Fibroblast of peridontal ligament (primary cell): ENCODE data around the gene CEP85.

ENCODE experiments used
- DNase-seq: peaks from one replicate; pipeline ENCODE4 v3.0.0-alpha.2; 2010; ENCODE audit errors: extremely low read depth

The CEP85 gene

GRCh38 chr1:26315874-26316850, 82.2 kb downstream of the CEP85 start:
- DNase-seq = no peak

DNA sequence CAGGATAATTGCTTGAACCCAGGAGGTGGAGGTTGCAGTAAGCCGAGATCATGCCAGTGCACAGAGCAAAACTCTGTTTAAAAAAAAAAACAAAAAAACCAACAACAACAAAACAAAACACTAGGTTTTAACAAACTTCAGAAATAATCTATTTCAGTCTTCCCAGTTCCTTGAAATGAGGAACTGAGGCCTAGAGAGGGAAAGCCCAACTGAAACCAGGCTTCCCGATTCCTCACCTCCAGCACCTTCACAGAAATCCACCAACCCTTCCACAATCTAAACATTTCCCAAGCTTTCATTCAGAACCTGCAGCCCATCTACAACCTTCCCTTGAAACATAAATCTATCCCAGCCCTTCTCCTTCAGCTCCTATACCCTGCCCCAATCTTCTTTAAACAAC, 83.1 kb downstream of the CEP85 start:
- DNase-seq = no peak

DNA sequence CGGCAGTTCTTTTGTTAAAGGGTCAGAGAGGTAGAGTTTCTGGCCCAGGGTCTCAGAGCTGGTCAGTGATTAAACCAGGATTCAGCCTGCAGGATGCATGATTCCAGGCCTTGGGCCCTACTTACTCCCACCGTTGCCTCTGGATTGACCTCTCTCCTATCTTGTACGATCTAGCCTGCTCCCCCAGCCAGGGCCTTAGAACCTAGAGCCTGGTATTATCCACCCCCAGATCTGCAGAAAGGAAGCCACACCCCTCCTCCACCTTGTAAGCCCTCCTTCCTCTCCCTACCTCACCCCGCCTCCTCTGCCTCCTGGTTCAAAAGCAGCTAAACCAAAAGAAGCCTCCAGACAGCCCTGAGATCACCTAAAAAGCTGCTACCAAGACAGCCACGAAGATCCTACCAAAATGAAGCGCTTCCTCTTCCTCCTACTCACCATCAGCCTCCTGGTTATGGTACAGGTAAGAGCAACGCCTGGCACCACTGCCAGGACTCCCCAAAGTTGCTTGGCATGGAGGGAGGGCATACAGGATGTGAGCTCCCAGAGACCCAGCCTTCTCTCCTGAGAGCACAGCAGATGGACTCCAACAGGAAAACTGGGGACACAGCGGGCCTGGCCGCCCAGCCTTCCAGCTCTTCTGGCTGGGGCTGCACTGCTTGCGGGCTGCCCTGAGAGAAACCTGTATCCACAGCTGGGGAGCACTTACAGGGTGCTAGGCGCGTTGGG, 83.8 kb downstream of the CEP85 start, which contains the start of gene CD52:
Gene CD52 (plus strand): TSS at position 347 of the 726 bp plus-strand sequence. CDS start 60 bp downstream, at position 407.
- no peak for DNase-seq

DNA sequence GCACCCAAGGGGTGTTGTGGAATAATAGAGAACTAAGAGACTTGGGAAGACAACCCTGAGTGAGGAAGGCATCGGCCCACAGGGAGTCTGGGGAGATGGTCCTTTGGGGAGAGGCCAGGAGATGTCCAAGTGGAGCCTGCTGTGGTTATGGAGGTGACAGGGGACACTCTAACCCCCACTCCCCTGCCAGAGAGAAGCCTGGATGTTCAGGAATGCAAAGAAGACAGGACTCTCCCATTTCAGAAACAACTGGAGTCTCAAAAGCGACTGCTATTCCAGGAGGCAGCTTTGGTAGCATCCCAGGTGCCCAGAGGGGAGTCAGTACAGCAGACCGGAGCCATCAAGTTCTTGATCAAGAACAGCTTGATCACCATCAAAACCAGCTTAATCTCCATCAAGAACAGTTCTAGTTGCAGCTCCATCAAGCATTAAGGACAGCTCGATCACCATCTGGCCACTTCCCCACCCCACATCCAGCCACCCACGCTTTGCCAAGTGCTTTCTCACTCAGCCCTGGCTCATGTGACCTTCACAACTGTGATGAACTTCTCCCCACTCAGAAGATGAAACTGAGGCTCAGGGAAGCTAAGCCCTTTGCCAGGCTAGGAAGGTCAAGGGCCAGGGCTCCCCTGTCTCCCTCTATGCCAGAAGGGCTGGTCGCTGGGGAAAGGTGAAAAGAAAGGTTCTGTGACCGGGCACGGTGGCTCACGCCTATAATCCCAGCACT, 84.5 kb downstream of the CEP85 start:
- DNase-seq = no peak

DNA sequence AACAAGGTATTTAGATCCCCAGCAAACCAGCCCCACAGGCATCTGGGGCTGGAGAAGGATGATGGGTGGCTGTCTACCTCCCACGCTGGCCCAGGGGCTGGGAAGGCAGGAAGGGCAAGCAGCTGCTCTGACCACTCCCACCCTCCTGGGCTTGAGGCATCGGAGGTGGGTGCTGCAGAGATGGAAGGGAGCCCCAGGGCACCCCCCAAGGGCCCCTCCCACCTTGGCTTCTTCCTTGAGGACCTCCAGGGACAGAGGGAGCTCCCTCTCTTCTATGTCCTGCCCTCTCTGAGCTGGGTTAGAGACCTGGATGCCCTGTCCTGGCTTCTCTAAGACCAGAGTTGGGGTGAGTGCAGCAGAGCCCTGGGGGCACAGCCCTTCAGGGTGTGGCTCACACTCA, 86.9 kb downstream of the CEP85 start:
- no peak for DNase-seq

- DNase-seq = peak; percentile 87
Measured at GRCh38 chr1:26321315-26322041, 87.5 kb downstream of the CEP85 start.

- DNase-seq = no peak
Measured at GRCh38 chr1:26322042-26322331, 88.0 kb downstream of the CEP85 start.

GRCh38 chr1:26323382-26323781, 89.4 kb downstream of the CEP85 start:
- DNase-seq = no peak

GRCh38 chr1:26324550-26324949, 90.5 kb downstream of the CEP85 start:
- DNase-seq = no peak

DNA sequence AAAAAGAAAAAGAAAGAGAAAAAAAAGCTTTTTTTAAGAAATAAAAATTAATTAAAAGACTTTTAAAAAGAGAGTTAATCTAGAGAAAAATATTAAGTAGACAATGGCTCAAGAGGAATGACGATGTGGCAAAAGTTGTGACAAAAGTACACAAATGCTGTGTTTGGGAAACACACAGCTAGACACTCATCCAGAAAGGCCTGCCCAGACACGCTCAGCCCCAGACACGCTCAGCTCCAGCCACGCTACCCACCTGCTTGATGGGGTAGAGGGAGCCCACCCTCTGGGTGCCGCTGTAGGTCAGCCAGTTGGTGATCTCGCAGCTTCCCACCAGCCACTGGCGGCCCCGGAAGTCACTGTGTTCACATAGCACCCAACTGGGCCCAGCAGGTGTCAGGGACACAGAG, 94.0 kb downstream of the CEP85 start:
- DNase-seq = no peak
